Epidermal melanocyte (primary cell): ENCODE measurements around the gene PTGDR2.

ENCODE experiments used
- DNase-seq: peaks from one replicate; pipeline ENCODE4 v3.0.0; 2011; ENCODE audit warnings: low spot score; ENCODE audit not compliant: insufficient read length

Gene PTGDR2

DNA sequence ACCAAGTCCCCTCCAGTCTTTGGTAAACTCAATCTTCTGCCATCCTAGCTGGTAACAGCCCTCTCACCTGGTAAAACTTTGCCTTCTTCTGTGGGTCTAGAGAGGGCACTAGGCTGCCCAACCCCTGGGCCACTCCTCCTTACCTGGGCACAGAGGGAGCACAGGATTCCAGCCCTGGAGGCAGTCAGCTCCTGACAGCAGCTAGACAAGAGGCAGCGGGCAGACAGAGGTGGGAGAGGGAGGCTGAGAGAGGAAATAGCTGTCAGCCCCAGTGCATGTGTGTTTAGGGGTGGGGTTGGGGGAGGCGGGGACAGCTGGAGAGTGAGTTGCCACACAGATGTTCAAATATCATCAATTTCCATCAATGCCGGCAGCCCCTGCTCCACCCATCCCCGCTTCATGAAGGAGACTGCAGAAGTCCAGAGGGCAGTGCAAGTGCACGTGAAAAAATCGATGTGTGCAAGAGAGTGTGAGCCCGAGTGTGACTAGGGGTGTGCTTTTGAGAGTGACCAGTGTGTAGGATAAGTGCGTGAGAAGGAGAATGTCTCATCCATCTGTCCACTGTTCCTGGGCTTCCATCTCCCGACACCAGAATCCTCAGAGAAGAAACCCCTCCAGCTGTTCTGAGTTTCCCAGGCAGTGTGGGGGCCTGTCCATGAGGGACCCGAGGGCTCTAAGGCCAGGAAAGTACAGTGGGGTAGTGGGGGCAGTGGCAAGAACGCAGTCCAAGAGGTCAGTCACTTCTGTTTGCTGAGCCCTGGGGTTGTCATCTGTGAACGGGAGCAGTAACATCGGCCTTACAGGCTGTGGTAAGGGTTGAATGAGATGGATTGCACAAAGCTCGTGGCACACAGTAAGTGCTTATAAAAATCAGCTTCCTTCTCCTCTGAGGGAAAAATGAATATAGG, at the start of gene PTGDR2:
Gene PTGDR2, minus strand, starts transcription at position 225 of the 908 bp plus-strand sequence. CDS start 2,228 bp downstream, outside the sequence.
- DNase-seq: no peak

DNA sequence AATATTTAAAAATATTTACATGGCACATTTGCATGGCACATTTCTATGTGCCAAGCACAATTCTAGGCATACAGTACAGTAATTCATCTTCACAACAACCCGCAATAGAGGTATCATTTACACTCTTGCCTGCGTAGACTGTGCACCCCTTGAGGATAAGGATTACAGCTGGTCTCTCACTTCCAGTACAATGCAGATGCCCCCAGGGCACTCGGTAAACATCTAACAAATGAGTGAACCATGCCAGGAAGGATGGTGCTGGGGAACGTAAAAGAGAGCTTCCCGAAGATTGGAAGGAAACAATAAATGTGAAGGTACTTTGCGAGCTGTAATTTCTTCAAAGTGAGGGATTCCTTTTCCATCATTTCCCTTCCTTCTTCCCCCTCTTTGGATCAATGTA, 49.3 kb upstream of the PTGDR2 start:
- no peak for DNase-seq

DNA sequence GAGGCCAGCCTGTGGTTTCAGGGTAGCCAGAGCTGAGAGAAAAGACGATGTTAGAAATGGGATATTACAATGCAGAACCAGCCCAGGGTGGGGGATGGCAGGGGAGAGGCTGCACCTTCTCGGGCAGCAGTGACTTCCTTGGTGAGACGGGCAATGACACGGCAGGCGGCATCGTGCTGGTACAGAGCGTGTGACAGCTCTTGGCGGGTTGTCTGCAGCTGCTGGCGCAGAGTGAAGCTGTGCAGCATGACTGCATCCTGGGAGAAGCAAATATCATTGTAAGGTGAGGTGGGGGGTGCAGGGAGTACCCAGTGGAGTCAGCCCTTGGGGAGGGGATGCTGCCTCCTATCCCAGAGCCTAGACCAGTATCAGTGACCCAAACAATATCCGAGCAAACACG, 46.9 kb upstream of the PTGDR2 start:
- no peak for DNase-seq

DNA sequence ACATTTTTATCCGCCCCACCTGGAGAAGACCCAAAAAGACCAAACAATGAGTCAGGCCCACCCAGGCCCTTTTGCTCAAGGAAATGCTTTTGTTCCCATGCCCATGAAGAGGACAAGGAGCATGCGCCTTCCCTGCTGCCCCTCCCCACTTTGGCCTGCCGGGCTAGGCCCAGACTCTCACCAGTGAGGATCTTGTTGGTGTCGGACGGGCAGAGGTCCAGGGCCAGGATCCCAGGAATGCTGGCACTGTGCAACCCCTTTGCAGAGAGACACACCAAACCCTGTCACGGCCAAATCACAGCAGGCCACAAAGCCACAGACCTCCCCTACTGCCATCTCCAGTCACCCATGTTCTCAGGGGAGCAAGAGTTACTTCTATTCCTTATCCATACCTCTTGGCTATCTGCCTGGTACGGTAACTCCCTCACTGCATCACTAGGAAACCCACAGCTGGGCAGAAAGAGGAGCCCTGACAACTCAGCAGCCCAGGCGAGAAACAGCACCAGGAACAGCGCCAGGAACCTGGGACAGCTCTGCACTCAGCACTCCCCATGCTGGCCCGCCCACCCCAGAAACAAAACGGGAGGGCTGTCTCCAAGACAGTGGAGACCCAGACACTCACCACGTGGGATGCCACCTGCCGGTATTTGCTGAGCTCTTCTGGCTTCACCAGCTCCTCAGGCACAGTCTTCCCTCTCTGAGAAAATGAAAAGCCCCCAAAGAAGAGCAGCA, 45.1 kb upstream of the PTGDR2 start:
- no peak for DNase-seq

DNA sequence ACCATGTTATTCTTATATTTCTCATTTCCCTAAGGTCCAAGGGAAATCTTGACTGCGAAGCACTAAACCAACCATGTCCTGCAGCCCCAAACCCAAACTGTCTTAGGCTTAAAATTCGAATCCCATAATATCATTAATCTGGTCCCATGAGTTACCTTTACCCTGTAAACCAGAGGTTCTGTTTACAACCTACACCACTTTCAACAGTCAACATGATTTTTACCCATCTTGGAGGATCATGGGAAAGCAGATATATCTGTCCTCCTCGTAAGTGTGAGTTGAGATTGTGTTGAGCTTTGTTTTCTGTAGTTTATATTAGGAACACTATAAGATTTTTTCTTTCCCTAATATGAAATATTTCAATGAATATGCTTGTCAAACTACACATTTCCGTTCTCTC, 44.2 kb upstream of the PTGDR2 start:
- no peak for DNase-seq

DNA sequence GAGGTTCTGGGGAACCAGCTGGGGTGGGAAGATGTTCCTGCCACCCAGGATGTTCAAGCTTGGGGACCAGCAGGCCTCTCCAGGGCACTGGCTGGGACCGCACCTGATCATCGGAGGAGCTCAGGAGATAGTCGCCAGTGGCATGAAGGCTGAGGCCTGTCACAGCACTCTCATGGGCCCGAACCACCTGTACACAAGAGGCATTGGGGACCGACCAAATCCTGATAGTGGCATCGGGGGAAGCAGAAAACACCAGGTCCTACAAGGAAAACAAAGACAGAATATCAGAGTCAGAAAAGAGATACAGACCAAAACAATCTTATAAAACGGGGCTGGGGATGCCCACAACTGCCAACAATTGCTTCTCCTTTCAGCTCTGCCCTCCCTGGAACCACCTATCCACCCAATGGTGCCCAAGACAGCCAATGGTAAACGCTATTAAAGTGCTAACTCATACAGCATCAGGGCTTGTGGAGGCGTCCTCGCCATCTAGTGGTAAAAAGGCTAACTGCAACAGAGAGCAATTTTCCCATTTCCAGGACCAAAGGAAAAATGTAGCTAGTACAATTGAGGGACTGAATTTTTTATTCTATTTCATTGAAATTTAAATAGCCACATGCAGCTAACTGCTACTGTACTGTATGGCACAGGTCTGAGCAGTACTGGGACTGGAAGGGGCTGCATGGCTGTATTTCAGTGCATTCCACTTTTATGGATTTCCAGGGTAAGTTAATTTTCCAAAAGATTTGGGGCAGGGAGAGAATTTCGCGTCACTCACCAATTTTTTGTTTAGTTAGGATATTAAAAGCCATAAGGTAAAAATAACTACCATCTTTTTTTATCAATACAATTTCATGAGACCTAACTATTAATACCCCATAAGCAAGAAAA, 43.5 kb upstream of the PTGDR2 start:
- DNase-seq: peak; percentile 64

DNA sequence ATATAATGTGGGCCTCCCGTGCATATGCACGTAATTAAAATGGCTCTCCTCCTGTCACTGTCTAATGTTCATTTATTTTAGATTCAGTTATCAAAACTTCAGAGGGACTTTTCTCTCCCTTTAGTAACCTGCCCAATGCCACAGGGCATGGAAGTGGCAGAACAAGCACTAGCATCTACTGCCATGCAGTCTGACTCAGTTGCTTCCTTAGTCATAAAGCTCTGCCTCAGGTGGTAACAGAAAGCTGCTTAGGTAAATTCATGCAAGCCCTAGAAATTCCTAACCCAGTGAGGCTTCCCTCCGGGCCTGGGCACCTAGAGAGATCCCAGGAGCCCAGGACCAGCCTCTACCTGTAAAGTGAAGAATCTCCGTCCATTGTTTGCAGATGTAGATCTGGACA, 41.7 kb upstream of the PTGDR2 start:
- no peak for DNase-seq

DNA sequence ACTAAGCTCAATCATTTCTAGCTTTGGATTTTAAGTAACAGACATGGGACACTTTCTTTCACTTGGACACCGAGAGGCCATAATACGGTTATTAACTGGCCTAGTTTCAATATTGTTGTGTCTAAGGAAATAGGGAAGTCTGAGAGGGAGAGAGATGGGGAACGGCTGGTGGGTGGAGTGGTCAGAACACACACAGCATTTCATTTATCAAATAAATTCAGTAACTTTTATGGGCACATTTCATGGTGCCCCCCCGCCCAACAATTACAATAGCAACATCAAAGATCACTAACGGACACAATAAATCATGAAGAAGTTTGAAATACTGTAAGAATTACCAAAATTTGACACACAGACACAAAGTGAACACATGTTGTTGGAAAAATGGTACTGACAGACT, 39.9 kb upstream of the PTGDR2 start:
- no peak for DNase-seq

DNA sequence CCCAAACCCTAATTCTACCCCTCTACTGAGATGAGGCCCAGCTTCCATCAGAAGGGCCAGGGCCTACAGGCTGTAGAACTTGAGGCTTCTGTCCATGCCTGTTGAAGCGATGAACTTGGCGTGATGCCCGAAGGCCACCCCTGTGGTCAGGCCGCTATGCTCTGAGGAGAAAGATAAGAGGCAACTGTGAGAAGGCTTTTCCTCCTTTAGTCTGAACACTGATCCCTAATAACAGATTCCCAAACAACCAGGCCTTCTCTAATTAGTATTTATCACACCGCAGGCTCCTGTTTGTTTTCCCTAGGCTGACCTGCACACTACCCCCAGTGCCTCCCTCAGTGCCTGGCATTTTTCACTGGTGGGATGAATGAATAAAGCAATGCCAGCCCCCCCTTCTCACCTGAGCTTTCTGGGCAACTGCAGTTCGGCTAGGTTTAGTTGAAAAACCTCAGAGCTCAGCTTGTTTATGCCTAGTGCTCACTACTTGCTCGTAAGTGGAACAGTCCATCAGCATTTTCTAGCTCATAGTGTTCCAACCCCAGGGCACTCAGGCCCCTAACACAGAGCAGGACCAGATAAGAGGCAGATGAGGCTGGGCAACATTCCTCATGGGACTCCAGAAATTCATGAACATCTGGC, 35.5 kb upstream of the PTGDR2 start:
- DNase-seq: no peak

DNA sequence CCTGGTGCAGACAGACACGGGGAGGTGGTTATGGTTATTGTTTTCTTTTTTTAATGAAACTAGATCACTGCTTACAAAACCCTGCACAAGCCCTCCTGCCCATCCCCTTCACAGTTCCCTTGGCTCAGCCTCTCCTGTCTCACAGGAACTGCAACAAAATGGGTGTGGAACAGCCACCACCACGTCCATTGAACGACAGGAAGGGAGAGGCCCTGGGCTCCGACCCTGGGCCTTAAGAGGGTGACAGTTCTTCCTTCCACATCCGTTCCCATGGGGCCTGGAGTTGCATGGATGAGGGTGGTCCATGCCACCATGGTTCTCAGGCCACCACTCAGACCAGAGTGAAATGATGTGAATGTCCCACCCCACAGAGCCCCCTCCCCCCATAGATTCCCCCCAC, 34.9 kb upstream of the PTGDR2 start:
- no peak for DNase-seq

DNA sequence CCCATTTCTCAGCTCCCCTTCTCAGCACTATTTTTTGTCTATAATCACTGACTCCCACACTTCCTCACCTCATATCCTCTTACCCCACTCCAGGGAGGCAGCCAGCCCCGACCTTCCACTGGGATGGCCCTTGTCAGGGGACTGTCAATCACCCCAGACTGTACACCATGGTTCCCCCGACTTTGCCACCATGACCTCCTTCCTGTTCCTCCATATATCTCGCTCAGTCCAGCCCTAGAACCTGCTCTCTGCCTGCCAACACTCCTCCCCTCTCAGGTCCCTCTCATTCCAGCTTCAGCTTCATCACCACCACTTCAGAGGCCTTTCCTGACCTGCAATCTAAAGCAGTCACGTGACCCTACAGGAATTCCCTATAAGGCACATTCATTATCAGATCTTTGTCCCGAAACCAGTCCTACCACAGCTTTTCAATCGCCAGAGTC, 34.1 kb upstream of the PTGDR2 start:
- no peak for DNase-seq

DNA sequence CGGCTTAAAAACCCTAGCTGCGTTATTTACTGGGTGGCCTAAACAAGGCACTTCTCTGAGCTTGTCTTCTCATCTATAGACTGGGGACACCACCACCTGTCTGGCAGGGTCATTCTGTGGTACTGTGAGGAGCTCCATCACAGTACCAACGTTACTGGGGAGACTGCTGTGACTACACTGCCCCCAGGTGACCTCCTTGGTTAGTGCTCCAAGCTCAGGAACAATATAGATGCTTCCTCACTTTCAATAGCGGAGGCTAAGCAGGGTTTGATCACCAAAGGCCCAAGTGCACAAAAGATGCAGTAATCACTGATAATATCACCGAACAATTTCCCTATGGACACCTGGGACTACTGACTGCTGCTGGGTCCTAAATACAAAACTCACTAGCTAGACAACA, 31.8 kb upstream of the PTGDR2 start:
- DNase-seq: no peak

DNA sequence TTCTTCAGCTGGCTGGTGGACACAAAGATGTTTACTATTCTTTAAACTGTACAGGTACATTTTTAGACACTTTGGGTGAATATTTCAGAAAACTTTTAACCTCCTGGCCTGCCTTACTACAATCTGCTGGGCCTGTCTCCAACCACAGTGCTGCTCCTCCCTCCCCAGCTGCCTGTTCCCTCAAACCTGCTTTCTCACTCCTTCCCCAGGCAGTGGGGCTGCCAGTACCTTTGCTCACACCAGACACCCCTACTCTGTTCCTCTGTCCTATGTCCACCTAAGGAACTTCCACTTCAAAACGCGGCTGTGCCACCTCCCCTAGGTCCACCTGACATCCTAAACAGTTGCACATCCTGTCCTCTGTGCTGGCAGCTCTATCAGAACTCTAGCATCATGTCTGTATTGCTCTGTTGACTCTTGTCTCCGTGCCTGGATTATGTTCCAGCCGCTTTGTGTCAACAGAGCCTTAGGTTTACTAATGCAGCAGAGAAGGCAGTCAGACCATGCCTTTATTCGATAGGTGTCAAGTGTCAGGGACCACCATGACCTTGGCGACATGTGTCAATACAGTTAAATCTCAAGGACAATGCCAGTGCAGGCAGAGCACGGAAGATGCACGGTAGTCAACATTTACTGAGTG, 25.0 kb upstream of the PTGDR2 start:
- DNase-seq: no peak

DNA sequence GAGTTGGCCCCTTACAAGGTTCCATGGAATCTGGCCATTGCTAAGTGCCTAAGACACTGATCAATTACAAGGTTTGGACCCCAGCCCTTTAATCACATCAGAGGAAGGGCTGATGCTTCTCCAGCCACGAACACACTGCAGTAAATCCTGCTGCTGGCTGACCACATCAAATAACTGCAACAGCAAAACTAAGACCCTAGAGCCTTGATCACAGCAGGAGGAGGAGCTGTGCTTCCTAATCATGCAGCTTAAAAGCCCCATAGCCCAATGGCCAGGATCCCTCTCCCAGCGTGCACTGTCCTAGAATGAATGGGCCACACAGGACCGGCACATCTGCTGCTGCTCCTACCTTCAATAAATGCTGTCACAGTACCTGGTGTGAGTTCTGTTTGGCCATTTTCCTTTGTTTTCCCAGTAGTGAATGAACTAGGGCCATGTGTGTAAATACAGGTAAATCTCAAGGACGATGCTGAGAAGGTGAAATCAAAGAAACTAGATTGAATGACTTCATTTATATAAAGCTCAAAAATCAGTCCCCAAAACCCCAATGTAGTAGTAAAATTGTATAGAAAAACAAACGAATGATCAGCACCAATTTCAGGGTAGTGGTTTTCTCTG, 24.3 kb upstream of the PTGDR2 start:
- no peak for DNase-seq

DNA sequence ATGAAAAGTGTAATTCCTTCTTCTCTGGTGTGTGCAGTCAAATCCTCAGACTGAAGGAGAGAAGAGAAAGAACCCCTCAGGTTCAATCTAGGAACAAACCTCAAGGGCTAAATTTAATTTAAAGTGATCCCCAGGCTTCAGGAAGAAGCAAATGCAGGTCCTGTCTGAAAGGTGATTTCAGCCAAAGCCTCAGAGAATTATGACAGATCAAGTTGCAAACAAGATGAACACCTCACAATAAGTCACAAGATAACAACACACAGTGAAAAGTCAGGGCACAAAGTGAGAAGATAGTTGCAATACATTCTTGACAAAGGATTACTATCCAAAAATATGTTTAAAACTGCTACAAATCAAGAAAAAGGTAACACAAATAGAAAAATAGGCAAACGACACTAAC, 23.4 kb upstream of the PTGDR2 start:
- no peak for DNase-seq

DNA sequence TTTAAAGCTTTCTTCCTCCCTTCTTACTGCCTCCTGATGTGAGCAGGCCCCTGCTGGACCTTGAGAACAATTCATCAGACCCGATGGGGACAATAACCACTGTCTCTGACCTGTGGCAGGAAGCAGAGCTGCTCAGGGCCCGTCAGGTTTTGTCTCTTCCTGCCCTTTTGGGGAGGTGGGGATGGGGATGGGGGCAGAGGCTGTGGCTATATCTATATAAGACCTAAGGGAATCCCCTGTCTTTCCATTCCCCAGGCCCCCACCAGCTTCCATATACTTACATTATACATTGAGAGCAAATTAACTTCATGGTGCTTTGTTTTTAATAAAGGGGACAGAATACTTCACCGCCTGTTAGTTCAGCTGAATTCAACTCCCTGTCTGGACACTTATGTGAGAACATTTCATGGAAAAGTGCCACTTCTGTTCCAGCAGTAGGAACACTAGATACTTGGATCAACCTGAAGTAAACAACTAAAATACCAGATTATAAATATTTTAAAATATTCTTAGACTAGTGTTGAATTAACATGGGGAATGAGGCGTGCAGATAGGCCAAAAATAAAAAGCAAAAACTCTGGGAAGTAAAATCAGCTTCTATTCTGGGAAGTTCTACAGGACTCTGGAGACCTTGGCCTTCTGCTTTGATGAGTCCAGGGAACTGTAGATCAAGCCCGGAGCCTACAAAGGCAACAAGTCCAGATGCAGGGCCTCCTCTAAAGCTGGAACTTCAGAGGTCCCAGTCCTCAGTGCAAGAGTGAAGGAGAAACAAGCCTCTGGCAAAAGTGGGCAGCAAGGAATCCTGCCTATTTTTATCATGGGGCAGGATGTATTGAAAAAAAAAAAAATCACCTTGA, 22.7 kb upstream of the PTGDR2 start:
- DNase-seq: no peak

DNA sequence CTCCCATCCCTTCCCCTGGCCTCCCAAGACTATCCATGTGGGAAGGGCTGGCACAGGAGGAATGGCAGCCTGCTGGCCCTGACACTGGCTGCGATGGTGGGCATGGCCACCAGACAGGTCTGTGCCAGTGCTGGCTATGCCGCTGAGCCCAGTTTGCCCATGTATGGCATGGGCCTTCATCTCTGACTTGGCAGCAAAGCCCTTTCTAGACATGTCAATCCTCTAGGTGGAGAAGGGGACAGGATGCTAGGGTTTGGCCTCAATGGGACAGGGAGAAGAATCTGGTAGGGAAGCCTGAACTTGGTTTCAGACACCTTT, 20.4 kb upstream of the PTGDR2 start:
- no peak for DNase-seq

DNA sequence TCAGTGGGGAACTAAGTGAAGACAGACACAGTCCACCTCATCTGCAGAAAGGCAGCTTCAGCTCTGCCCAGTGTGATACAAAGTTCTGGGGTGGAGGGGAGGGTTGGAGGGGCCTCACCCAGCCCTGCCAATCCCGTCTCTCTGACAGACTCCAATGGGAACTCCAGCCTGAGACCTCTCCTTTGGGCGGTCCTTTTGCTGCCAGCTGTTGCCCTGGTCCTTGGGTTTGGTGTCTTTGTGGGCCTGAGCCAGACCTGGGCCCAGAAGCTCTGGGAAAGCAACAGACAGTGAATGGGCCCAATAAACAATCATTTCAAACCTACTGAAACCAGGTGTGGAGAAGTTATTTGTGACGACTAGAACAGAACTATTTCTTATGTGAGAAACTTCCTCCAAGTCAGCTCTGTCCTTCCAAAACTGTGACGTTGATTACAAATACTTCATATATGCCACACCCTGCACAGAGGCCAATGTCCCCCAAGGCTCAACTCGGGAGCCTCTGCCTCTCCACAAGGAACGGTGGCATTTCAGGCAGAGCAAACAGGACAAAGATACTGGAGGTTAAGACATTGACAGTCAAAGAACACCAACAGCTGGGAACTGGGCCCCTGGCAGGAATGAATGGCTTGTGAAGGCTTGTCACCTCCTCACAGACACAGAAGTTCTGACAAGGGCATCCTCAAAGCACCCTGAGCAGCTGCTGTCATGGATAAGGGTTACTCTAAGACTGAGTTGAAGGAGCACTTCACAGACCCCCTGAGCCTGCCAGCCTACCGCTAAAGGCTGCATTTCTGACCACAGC, 19.8 kb upstream of the PTGDR2 start:
- no peak for DNase-seq
